GM23338 (cell line): Measurements from ENCODE around the gene PCDHGC4. TPM values are rescaled to one million over a fixed set of nuclear protein-coding genes. Genes with fewer than 3 reads are reported as not detected.

Experiments
- ATAC-seq: fragments of 200-7000 bp; cut with Tn5 transposase; 3 replicates; pipeline ENCODE4 v1.9.1; 2020
- DNase-seq: peaks from one replicate; pipeline ENCODE4 v3.0.0-alpha.2; 2015; ENCODE audit warnings: low spot score
- H2AFZ ChIP-seq: fragments of 200-600 bp; sonication (generic); 2 replicates; pipeline ENCODE4 v1.8.0; 2016; ENCODE audit warnings: antibody characterized with exemption, mild to moderate bottlenecking, moderate library complexity
- H3F3A ChIP-seq: fragments of 200-600 bp; sonication (generic); replicated peaks from 2 replicates; pipeline ENCODE4 v1.8.0; 2017; ENCODE audit warnings: antibody characterized with exemption, mixed run types, low read depth
- H3K27ac ChIP-seq: fragments of 200-600 bp; sonication (generic); 2 replicates; pipeline ENCODE4 v1.6.1; 2016; ENCODE audit warnings: low read depth
- H3K27me3 ChIP-seq: fragments of 200-600 bp; sonication (generic); 2 replicates; pipeline ENCODE4 v1.8.0; 2016; ENCODE audit warnings: mild to moderate bottlenecking, mixed run types, moderate library complexity; ENCODE audit not compliant: insufficient read depth
- H3K36me3 ChIP-seq: fragments of 200-600 bp; sonication (generic); 2 replicates; pipeline ENCODE4 v1.8.0; 2016; ENCODE audit warnings: mild to moderate bottlenecking; ENCODE audit not compliant: insufficient read depth
- H3K4me1 ChIP-seq: fragments of 200-600 bp; sonication (generic); 2 replicates; pipeline ENCODE4 v1.8.0; 2016; ENCODE audit warnings: mild to moderate bottlenecking, moderate library complexity; ENCODE audit not compliant: insufficient read depth
- H3K4me2 ChIP-seq: fragments of 200-600 bp; sonication (generic); 2 replicates; pipeline ENCODE4 v1.7.1; 2017; ENCODE audit warnings: mixed run types
- H3K4me3 ChIP-seq: fragments of 200-600 bp; sonication (generic); 2 replicates; pipeline ENCODE4 v1.6.1; 2016; ENCODE audit warnings: mixed run types
- H3K79me2 ChIP-seq: fragments of 200-600 bp; sonication (generic); replicated peaks from 2 replicates; pipeline ENCODE4 v1.8.0; 2017; ENCODE audit warnings: mild to moderate bottlenecking; ENCODE audit not compliant: insufficient read depth
- H3K9me2 ChIP-seq: fragments of 200-600 bp; sonication (generic); 2 replicates; pipeline ENCODE4 v1.8.0; 2017; ENCODE audit not compliant: insufficient read depth
- H4K20me1 ChIP-seq: fragments of 200-600 bp; sonication (generic); replicated peaks from 2 replicates; pipeline ENCODE4 v1.8.0; 2017; ENCODE audit warnings: mild to moderate bottlenecking; ENCODE audit not compliant: insufficient read depth
- H3K27ac Mint-ChIP-seq: 2 replicates; pipeline ENCODE4 v1.8.0; 2020; ENCODE audit warnings: inconsistent platforms, mild to moderate bottlenecking, moderate library complexity, mixed read lengths
- H3K27me3 Mint-ChIP-seq: 3 replicates; pipeline ENCODE4 v1.8.0; 2022; ENCODE audit warnings: low read depth, mild to moderate bottlenecking, moderate library complexity, mixed read lengths, inconsistent platforms; ENCODE audit not compliant: insufficient read depth, poor library complexity
- H3K36me3 Mint-ChIP-seq: 3 replicates; pipeline ENCODE4 v1.8.0; 2021; ENCODE audit warnings: low read depth, mild to moderate bottlenecking, inconsistent platforms, moderate library complexity, mixed read lengths
- H3K4me1 Mint-ChIP-seq: 3 replicates; pipeline ENCODE4 v1.8.0; 2020; ENCODE audit warnings: mild to moderate bottlenecking, inconsistent platforms, mixed read lengths
- H3K4me3 Mint-ChIP-seq: 3 replicates; pipeline ENCODE4 v1.8.0; 2021; ENCODE audit warnings: moderate library complexity, mild to moderate bottlenecking, inconsistent platforms, mixed read lengths
- H3K9me3 Mint-ChIP-seq: 3 replicates; pipeline ENCODE4 v1.8.0; 2020; ENCODE audit warnings: moderate library complexity, mild to moderate bottlenecking, inconsistent platforms, mixed read lengths
- CREB1 ChIP-seq: fragments of 250-450 bp; sonication (Bioruptor Pico); IDR thresholded peaks from 2 replicates; pipeline ENCODE4 v1.5.0; 2020; ENCODE audit warnings: low read depth, mild to moderate bottlenecking, moderate library complexity
- POLR2AphosphoS5 ChIP-seq: IDR thresholded peaks from 2 replicates; pipeline ENCODE4 v1.6.1; 2016; ENCODE audit warnings: antibody characterized with exemption, low read depth
- STAT1 ChIP-seq: IDR thresholded peaks from one replicate; pipeline ENCODE4 v1.6.1; 2016; ENCODE audit warnings: antibody characterized with exemption; ENCODE audit not compliant: unreplicated experiment
- ZNF114 ChIP-seq: fragments of 250-450 bp; sonication (Bioruptor Pico); IDR thresholded peaks from 2 replicates; pipeline ENCODE4 v1.5.0; 2020; ENCODE audit warnings: mild to moderate bottlenecking, moderate library complexity
- ZNF331 ChIP-seq: fragments of 250-450 bp; sonication (Bioruptor Pico); IDR thresholded peaks from 2 replicates; pipeline ENCODE4 v1.5.0; 2020; ENCODE audit warnings: low read depth, mild to moderate bottlenecking, moderate library complexity
- polyA plus RNA-seq: library from polyadenylated mRNA; unstranded; fragments of >200 nt; fragmentation: Nextera tagmentation; extraction: Ambion mirVana; gene quantifications from 2 replicates; pipeline ENCODE4 v1.2.1, GENCODE V29; 2016
- total RNA-seq: library from RNA; depleted of rRNA; stranded (reverse); fragments of >200 nt; shearing (Covaris generic); gene quantifications from 2 replicates; pipeline ENCODE4 v1.2.3, GENCODE V29; 2014
- TF ChIP-seq, protein P1 (sequence below): IDR thresholded peaks from one replicate; pipeline ENCODE4 v1.6.1; 2018; ENCODE audit warnings: antibody characterized with exemption; ENCODE audit not compliant: unreplicated experiment
- TF ChIP-seq, protein P2 (sequence below): fragments of 250-450 bp; sonication (Bioruptor Pico); IDR thresholded peaks from 2 replicates; pipeline ENCODE4 v1.5.0; 2020; ENCODE audit warnings: mild to moderate bottlenecking, moderate library complexity
- TF ChIP-seq, protein P3 (sequence below), 2 experiments: fragments of 200-600 bp in 1 of 2; sonication (generic) in 1 of 2; conservative IDR thresholded peaks; 2 replicates each; pipeline versions ENCODE4 v1.5.1 to v1.6.1; 2016 to 2017; ENCODE audit warnings: antibody characterized with exemption in 2 of 2, low read depth in 2 of 2, mild to moderate bottlenecking in 2 of 2, moderate library complexity in 1 of 2

The PCDHGC4 gene
- total and polyA plus RNA-seq, 2 experiments from 2014 or later, result 0.31 to 3.0 TPM

DNA sequence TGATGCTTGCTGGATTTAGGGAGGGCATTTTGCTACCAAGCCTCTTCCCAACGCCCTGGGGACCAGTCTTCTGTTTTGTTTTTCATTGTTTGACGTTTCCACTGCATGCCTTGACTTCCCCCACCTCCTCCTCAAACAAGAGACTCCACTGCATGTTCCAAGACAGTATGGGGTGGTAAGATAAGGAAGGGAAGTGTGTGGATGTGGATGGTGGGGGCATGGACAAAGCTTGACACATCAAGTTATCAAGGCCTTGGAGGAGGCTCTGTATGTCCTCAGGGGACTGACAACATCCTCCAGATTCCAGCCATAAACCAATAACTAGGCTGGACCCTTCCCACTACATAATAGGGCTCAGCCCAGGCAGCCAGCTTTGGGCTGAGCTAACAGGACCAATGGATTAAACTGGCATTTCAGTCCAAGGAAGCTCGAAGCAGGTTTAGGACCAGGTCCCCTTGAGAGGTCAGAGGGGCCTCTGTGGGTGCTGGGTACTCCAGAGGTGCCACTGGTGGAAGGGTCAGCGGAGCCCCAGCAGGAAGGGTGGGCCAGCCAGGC is 27.0 kb downstream of the PCDHGC4 start (continued):
- TF ChIP-seq, protein P1, sequence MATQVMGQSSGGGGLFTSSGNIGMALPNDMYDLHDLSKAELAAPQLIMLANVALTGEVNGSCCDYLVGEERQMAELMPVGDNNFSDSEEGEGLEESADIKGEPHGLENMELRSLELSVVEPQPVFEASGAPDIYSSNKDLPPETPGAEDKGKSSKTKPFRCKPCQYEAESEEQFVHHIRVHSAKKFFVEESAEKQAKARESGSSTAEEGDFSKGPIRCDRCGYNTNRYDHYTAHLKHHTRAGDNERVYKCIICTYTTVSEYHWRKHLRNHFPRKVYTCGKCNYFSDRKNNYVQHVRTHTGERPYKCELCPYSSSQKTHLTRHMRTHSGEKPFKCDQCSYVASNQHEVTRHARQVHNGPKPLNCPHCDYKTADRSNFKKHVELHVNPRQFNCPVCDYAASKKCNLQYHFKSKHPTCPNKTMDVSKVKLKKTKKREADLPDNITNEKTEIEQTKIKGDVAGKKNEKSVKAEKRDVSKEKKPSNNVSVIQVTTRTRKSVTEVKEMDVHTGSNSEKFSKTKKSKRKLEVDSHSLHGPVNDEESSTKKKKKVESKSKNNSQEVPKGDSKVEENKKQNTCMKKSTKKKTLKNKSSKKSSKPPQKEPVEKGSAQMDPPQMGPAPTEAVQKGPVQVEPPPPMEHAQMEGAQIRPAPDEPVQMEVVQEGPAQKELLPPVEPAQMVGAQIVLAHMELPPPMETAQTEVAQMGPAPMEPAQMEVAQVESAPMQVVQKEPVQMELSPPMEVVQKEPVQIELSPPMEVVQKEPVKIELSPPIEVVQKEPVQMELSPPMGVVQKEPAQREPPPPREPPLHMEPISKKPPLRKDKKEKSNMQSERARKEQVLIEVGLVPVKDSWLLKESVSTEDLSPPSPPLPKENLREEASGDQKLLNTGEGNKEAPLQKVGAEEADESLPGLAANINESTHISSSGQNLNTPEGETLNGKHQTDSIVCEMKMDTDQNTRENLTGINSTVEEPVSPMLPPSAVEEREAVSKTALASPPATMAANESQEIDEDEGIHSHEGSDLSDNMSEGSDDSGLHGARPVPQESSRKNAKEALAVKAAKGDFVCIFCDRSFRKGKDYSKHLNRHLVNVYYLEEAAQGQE, result no peak

DNA sequence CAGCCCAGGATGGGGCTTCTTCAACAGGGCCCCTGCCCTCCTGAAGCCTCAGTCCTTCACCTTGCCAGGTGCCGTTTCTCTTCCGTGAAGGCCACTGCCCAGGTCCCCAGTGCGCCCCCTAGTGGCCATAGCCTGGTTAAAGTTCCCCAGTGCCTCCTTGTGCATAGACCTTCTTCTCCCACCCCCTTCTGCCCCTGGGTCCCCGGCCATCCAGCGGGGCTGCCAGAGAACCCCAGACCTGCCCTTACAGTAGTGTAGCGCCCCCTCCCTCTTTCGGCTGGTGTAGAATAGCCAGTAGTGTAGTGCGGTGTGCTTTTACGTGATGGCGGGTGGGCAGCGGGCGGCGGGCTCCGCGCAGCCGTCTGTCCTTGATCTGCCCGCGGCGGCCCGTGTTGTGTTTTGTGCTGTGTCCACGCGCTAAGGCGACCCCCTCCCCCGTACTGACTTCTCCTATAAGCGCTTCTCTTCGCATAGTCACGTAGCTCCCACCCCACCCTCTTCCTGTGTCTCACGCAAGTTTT is 27.6 kb downstream of the PCDHGC4 start:
- H3K4me1 Mint-ChIP-seq, result peaks cover 49% of the 10 kb centered on the region
- DNase-seq, result peak; percentile 98
- H3F3A ChIP-seq, result 0 out of 2 replicates have a peak, but pooled peaks cover 4% of the 10 kb centered on the region
- TF ChIP-seq CREB1 (CRISPR knock-in tag), result 0 out of 2 replicates have a peak, but pooled peaks have one; percentile 29
- no peak for TF ChIP-seq ZNF114 (CRISPR knock-in tag)
- TF ChIP-seq, protein P2, sequence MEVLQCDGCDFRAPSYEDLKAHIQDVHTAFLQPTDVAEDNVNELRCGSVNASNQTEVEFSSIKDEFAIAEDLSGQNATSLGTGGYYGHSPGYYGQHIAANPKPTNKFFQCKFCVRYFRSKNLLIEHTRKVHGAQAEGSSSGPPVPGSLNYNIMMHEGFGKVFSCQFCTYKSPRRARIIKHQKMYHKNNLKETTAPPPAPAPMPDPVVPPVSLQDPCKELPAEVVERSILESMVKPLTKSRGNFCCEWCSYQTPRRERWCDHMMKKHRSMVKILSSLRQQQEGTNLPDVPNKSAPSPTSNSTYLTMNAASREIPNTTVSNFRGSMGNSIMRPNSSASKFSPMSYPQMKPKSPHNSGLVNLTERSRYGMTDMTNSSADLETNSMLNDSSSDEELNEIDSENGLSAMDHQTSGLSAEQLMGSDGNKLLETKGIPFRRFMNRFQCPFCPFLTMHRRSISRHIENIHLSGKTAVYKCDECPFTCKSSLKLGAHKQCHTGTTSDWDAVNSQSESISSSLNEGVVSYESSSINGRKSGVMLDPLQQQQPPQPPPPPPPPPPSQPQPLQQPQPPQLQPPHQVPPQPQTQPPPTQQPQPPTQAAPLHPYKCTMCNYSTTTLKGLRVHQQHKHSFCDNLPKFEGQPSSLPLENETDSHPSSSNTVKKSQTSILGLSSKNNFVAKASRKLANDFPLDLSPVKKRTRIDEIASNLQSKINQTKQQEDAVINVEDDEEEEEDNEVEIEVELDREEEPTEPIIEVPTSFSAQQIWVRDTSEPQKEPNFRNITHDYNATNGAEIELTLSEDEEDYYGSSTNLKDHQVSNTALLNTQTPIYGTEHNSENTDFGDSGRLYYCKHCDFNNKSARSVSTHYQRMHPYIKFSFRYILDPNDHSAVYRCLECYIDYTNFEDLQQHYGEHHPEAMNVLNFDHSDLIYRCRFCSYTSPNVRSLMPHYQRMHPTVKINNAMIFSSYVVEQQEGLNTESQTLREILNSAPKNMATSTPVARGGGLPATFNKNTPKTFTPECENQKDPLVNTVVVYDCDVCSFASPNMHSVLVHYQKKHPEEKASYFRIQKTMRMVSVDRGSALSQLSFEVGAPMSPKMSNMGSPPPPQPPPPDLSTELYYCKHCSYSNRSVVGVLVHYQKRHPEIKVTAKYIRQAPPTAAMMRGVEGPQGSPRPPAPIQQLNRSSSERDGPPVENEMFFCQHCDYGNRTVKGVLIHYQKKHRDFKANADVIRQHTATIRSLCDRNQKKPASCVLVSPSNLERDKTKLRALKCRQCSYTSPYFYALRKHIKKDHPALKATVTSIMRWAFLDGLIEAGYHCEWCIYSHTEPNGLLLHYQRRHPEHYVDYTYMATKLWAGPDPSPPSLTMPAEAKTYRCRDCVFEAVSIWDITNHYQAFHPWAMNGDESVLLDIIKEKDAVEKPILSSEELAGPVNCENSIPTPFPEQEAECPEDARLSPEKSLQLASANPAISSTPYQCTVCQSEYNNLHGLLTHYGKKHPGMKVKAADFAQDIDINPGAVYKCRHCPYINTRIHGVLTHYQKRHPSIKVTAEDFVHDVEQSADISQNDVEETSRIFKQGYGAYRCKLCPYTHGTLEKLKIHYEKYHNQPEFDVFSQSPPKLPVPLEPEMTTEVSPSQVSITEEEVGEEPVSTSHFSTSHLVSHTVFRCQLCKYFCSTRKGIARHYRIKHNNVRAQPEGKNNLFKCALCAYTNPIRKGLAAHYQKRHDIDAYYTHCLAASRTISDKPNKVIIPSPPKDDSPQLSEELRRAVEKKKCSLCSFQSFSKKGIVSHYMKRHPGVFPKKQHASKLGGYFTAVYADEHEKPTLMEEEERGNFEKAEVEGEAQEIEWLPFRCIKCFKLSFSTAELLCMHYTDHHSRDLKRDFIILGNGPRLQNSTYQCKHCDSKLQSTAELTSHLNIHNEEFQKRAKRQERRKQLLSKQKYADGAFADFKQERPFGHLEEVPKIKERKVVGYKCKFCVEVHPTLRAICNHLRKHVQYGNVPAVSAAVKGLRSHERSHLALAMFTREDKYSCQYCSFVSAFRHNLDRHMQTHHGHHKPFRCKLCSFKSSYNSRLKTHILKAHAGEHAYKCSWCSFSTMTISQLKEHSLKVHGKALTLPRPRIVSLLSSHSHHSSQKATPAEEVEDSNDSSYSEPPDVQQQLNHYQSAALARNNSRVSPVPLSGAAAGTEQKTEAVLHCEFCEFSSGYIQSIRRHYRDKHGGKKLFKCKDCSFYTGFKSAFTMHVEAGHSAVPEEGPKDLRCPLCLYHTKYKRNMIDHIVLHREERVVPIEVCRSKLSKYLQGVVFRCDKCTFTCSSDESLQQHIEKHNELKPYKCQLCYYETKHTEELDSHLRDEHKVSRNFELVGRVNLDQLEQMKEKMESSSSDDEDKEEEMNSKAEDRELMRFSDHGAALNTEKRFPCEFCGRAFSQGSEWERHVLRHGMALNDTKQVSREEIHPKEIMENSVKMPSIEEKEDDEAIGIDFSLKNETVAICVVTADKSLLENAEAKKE (CRISPR knock-in tag), result 0 out of 2 replicates have a peak, but pooled peaks have one; percentile 64
- TF ChIP-seq, protein P3, sequence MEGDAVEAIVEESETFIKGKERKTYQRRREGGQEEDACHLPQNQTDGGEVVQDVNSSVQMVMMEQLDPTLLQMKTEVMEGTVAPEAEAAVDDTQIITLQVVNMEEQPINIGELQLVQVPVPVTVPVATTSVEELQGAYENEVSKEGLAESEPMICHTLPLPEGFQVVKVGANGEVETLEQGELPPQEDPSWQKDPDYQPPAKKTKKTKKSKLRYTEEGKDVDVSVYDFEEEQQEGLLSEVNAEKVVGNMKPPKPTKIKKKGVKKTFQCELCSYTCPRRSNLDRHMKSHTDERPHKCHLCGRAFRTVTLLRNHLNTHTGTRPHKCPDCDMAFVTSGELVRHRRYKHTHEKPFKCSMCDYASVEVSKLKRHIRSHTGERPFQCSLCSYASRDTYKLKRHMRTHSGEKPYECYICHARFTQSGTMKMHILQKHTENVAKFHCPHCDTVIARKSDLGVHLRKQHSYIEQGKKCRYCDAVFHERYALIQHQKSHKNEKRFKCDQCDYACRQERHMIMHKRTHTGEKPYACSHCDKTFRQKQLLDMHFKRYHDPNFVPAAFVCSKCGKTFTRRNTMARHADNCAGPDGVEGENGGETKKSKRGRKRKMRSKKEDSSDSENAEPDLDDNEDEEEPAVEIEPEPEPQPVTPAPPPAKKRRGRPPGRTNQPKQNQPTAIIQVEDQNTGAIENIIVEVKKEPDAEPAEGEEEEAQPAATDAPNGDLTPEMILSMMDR (conservative IDR thresholded peaks at IDR 0.05; ENCODE audit: low read depth in 2 of 2), result peak; percentile 89 to 94
- no peak for TF ChIP-seq STAT1
- TF ChIP-seq, protein P1, result peak; percentile 15
- TF ChIP-seq ZNF331 (CRISPR knock-in tag), result no peak
- peak; percentile 34; the same call in 1 of the 2 replicates for TF ChIP-seq POLR2AphosphoS5
- no peak overlapping the region for H3K27ac Mint-ChIP-seq
- 0 out of 2 replicates have a peak, but pooled peaks cover 4% of the 10 kb centered on the region for H3K27me3 ChIP-seq
- H3K9me2 ChIP-seq, result no peaks in the 10 kb centered on the region
- peaks cover 28% of the 10 kb centered on the region for H3K4me1 ChIP-seq
- H3K36me3 ChIP-seq, result peaks cover 3% of the 10 kb centered on the region; the same call in 1 of the 2 replicates
- peaks cover 32% of the 10 kb centered on the region for H3K36me3 Mint-ChIP-seq
- H3K27me3 Mint-ChIP-seq, result peaks cover 26% of the 10 kb centered on the region
- peak overlapping the region; percentile 64; the same call in 1 of the 2 replicates for H2AFZ ChIP-seq
- peak overlapping the region; percentile 97 for H3K4me3 ChIP-seq
- H3K4me2 ChIP-seq, result peak overlapping the region; percentile 100
- no peaks in the 10 kb centered on the region; the same call in 2 of the 3 replicates for H3K9me3 Mint-ChIP-seq
- no peak overlapping the region for H3K27ac ChIP-seq
- no peaks in the 10 kb centered on the region for H4K20me1 ChIP-seq
- ATAC-seq, result peak; percentile 77
- H3K4me3 Mint-ChIP-seq, result peak overlapping the region; percentile 81
- H3K79me2 ChIP-seq, result no peaks in the 10 kb centered on the region
